NCI-H345 treated with DMSO at 0.1 percent for 48 hours (cell line): ENCODE data around the gene TEX51.

ENCODE experiments used
- DNase-seq: peaks from one replicate; lab custom pipeline; 2025; ENCODE audit not compliant: unreplicated experiment; lab: John Stamatoyannopoulos, UW

Gene TEX51

GRCh38 chr2:126898636-126899035 lies at the start of gene TEX51:
Gene TEX51, plus strand, starts transcription at chr2:126898890. Its CDS starts 29 bp downstream, at chr2:126898919.
- no peak for DNase-seq

GRCh38 chr2:126849054-126849453 lies 49.6 kb upstream of the TEX51 start:
- DNase-seq, result no peak

GRCh38 chr2:126849486-126849885 lies 49.2 kb upstream of the TEX51 start:
- DNase-seq, result no peak

GRCh38 chr2:126849991-126850535 lies 48.6 kb upstream of the TEX51 start:
- DNase-seq, result no peak

- no peak for DNase-seq
These were observed 47.8 kb upstream of the TEX51 start for GRCh38 chr2:126850940-126851339.

- DNase-seq, result no peak
These were observed 46.9 kb upstream of the TEX51 start for GRCh38 chr2:126851756-126852155.

GRCh38 chr2:126852361-126852760 lies 46.3 kb upstream of the TEX51 start:
- no peak for DNase-seq

- no peak for DNase-seq
These were observed 43.1 kb upstream of the TEX51 start for GRCh38 chr2:126855606-126856005.

- DNase-seq, result no peak
These were observed 42.3 kb upstream of the TEX51 start for GRCh38 chr2:126856403-126856802.

- DNase-seq, result no peak
These were observed 41.2 kb upstream of the TEX51 start for GRCh38 chr2:126857502-126857901.

GRCh38 chr2:126858013-126858412 lies 40.7 kb upstream of the TEX51 start:
- no peak for DNase-seq

GRCh38 chr2:126858436-126858835 lies 40.3 kb upstream of the TEX51 start:
- DNase-seq, result no peak

GRCh38 chr2:126858991-126859390 lies 39.7 kb upstream of the TEX51 start:
- no peak for DNase-seq

- DNase-seq, result no peak
These were observed 39.1 kb upstream of the TEX51 start for GRCh38 chr2:126859631-126860030.

GRCh38 chr2:126860385-126860784 lies 38.3 kb upstream of the TEX51 start:
- DNase-seq, result no peak

GRCh38 chr2:126862730-126863129 lies 36.0 kb upstream of the TEX51 start:
- no peak for DNase-seq

GRCh38 chr2:126863336-126864015 lies 35.2 kb upstream of the TEX51 start:
- no peak for DNase-seq

- no peak for DNase-seq
These were observed 33.8 kb upstream of the TEX51 start for GRCh38 chr2:126864861-126865260.

- DNase-seq, result no peak
These were observed 32.2 kb upstream of the TEX51 start for GRCh38 chr2:126866451-126866850.

- DNase-seq, result no peak
These were observed 23.7 kb upstream of the TEX51 start for GRCh38 chr2:126874961-126875360.

GRCh38 chr2:126876631-126877030 lies 22.1 kb upstream of the TEX51 start:
- no peak for DNase-seq

- DNase-seq, result no peak
These were observed 21.6 kb upstream of the TEX51 start for GRCh38 chr2:126877041-126877440.
